B cell (primary cell): ENCODE measurements around the gene WDR11. TPM values are rescaled to one million over a fixed set of nuclear protein-coding genes. Genes with fewer than 3 reads are reported as not detected.

Source experiments
- ATAC-seq: fragments of 200-7000 bp; cut with Tn5 transposase; one replicate; pipeline ENCODE4 v1.10.0; 2021; ENCODE audit warnings: low read depth, mild to moderate bottlenecking, moderate number of reproducible peaks, moderate library complexity
- CTCF ChIA-PET: fragments of 350-600 bp; sonication (Branson Sonifier 250); formaldehyde crosslinking; loops from one replicate; lab custom pipeline; 2021; ENCODE audit warnings: antibody characterized with exemption, inconsistent platforms; lab: Charles Lee
- POLR2A ChIA-PET: fragments of 350-600 bp; sonication (Branson Sonifier 250); formaldehyde crosslinking; loops from one replicate; lab custom pipeline; 2021; ENCODE audit warnings: antibody characterized with exemption; lab: Charles Lee
- DNase-seq: peaks from one replicate; pipeline ENCODE4 v3.0.0; 2013
- H2AFZ ChIP-seq: 2 replicates; pipeline ENCODE4 v1.6.1; 2012; ENCODE audit warnings: mild to moderate bottlenecking, low read depth, low read length; ENCODE audit not compliant: insufficient read depth, poor library complexity, severe bottlenecking
- H3K27ac ChIP-seq, 2 donors: 1 replicate in 1 of 2; 2 replicates in 1 of 2; pipeline ENCODE4 v1.5.1; 2012 to 2013; ENCODE audit warnings: low read length in 2 of 2, mild to moderate bottlenecking in 2 of 2, moderate library complexity in 1 of 2
- H3K27me3 ChIP-seq, 4 experiments: fragments of 200-600 bp in 1 of 4; sonication (generic) in 1 of 4; replicated peaks in 1 of 4; 1 replicate in 2 of 4; 2 replicates in 2 of 4; pipeline versions ENCODE4 v1.6.1 to v1.7.0; 2013 to 2016; ENCODE audit warnings: low read length in 3 of 4, mild to moderate bottlenecking in 2 of 4, mixed read lengths in 1 of 4, moderate library complexity in 1 of 4; ENCODE audit not compliant: insufficient read depth in 4 of 4, control insufficient read depth in 3 of 4; ENCODE audit errors: control extremely low read depth in 1 of 4
- H3K36me3 ChIP-seq, 2 experiments: replicated peaks in 1 of 2; 1 replicate in 1 of 2; 2 replicates in 1 of 2; pipeline versions ENCODE4 v1.6.1 to v1.7.1; 2013; ENCODE audit warnings: low read length in 1 of 2; ENCODE audit not compliant: insufficient read depth in 2 of 2, control insufficient read depth in 1 of 2; ENCODE audit errors: control extremely low read depth in 1 of 2, extremely low read depth in 1 of 2
- H3K4me1 ChIP-seq, 2 donors: fragments of 200-600 bp in 1 of 2; sonication (generic) in 1 of 2; 1 replicate in 1 of 2; 2 replicates in 1 of 2; pipeline versions ENCODE4 v1.5.1 to v1.6.1; 2013 to 2017; ENCODE audit warnings: low read length in 2 of 2; ENCODE audit not compliant: control insufficient read depth in 2 of 2, insufficient read depth in 2 of 2
- H3K4me2 ChIP-seq: replicated peaks from 2 replicates; pipeline ENCODE3; 2012; ENCODE audit warnings: mild to moderate bottlenecking, low read depth, low read length; ENCODE audit not compliant: poor library complexity, severe bottlenecking
- H3K4me3 ChIP-seq, 5 experiments: fragments of 200-600 bp in 1 of 5; sonication (generic) in 1 of 5; 1 replicate in 3 of 5; 2 replicates in 2 of 5; pipeline versions ENCODE4 v1.5.1 to v1.7.0; 2011 to 2016; ENCODE audit warnings: low read length in 4 of 5, mild to moderate bottlenecking in 4 of 5, low read depth in 2 of 5, control low read depth in 1 of 5, moderate library complexity in 1 of 5; ENCODE audit not compliant: insufficient read depth in 1 of 5; ENCODE audit errors: control extremely low read depth in 1 of 5, extremely low read depth in 1 of 5
- H3K79me2 ChIP-seq: fragments of 200-600 bp; sonication (generic); one replicate; pipeline ENCODE4 v1.6.0; 2016; ENCODE audit warnings: low read length; ENCODE audit not compliant: control insufficient read depth, insufficient read depth
- H3K9ac ChIP-seq: fragments of 200-600 bp; sonication (generic); 2 replicates; pipeline ENCODE4 v1.6.1; 2017; ENCODE audit warnings: mild to moderate bottlenecking, low read length, moderate library complexity
- H3K9me3 ChIP-seq, 3 donors: one replicate each; pipeline versions ENCODE4 v1.6.1 to v1.7.1; 2013; ENCODE audit warnings: low read length in 2 of 3; ENCODE audit not compliant: control insufficient read depth in 2 of 3, insufficient read depth in 1 of 3; ENCODE audit errors: control extremely low read depth in 1 of 3
- H4K20me1 ChIP-seq: 2 replicates; pipeline ENCODE4 v1.6.0; 2012; ENCODE audit warnings: mild to moderate bottlenecking, low read length; ENCODE audit not compliant: insufficient read depth, control insufficient read depth, poor library complexity, severe bottlenecking
- H3K27ac Mint-ChIP-seq: one replicate; pipeline ENCODE4 v1.8.0; 2021; ENCODE audit warnings: mixed read lengths
- H3K27me3 Mint-ChIP-seq: one replicate; pipeline ENCODE4 v1.8.0; 2021; ENCODE audit warnings: mixed read lengths
- H3K4me1 Mint-ChIP-seq: one replicate; pipeline ENCODE4 v1.8.0; 2021; ENCODE audit warnings: mixed read lengths
- H3K4me3 Mint-ChIP-seq: one replicate; pipeline ENCODE4 v1.8.0; 2021; ENCODE audit warnings: mixed read lengths
- H3K9me3 Mint-ChIP-seq: one replicate; pipeline ENCODE4 v1.8.0; 2022; ENCODE audit warnings: mixed read lengths; ENCODE audit not compliant: insufficient read depth
- CTCF ChIP-seq: fragments of 200-600 bp; IDR thresholded peaks from one replicate; pipeline ENCODE4 v1.8.0; 2022; ENCODE audit warnings: antibody characterized with exemption, mild to moderate bottlenecking
- EZH2 ChIP-seq: IDR thresholded peaks from 2 replicates; pipeline ENCODE4 v1.6.1; 2012; ENCODE audit warnings: borderline replicate concordance, low read depth, mild to moderate bottlenecking, moderate library complexity, low read length; ENCODE audit not compliant: insufficient read depth, poor library complexity, severe bottlenecking
- WGBS: methylation state at CpG from one replicate; pipeline ENCODE4 v1.1.5; 2013; ENCODE audit warnings: missing lambda C conversion rate; ENCODE audit not compliant: insufficient coverage; 5-methylcytosine and 5-hydroxymethylcytosine counted together
- intact Hi-C: fragments of 100-400 bp; cut with micrococcal nuclease; formaldehyde crosslinking; loops from one replicate; pipeline ENCODE4 v1.10.0; 2022
- polyA plus RNA-seq: library from polyadenylated mRNA; depleted of rRNA; stranded (reverse); fragments of >200 nt; gene quantifications from 2 replicates; pipeline ENCODE4 v1.2.3, GENCODE V29; 2012
- total RNA-seq, 2 donors: library from RNA; stranded (reverse); fragments of 120-200 nt in 1 of 2; gene quantifications; 1 replicate in 1 of 2; 2 replicates in 1 of 2; pipeline versions ENCODE4 v1.2.3 to v1.2.4, GENCODE V29; 2013 to 2022

WDR11 gene
- total and polyA plus RNA-seq, 2 donors (not counting 1 experiment from before 2014, with no cell fraction given) = 94.4 to 230 TPM

GRCh38 chr10:120841522-120842189, 9.5 kb upstream of the WDR11 start:
- TF ChIP-seq CTCF = no peak
- no peak for TF ChIP-seq EZH2
- Histone ChIP-seq H3K27ac (no peak overlapping the region), H4K20me1 (no peaks in the 10 kb centered on the region), H3K9me3 (no peaks in the 10 kb centered on the region), H3K4me2 (no peak overlapping the region), H3K79me2 (no peaks in the 10 kb centered on the region), H3K36me3 (no peaks in the 10 kb centered on the region), H3K4me1 (no peaks in the 10 kb centered on the region), H3K27me3 (no peaks in the 10 kb centered on the region), H3K4me3 (no peak overlapping the region), H2AFZ (no peak overlapping the region), H3K9ac (no peak overlapping the region)
- CTCF ChIA-PET = interaction anchor here (1.5 kb wide), 1 partner anchor 17 kb away, joined by 3 read pairs; no protein-coding TSS in a partner anchor
- intact Hi-C loops = no loop called here
- ATAC-seq = no peak
- POLR2A ChIA-PET = no interaction called here
- Mint-ChIP-seq H3K4me1 (no peaks in the 10 kb centered on the region), H3K9me3 (no peaks in the 10 kb centered on the region), H3K27ac (no peak overlapping the region), H3K27me3 (no peaks in the 10 kb centered on the region), H3K4me3 (no peak overlapping the region)
- WGBS = no CpG with 5 or more reads among the region's 1 CpG
- DNase-seq = no peak

GRCh38 chr10:120854388-120854787, 3.2 kb downstream of the WDR11 start:
- H3K27me3 ChIP-seq = no peaks in the 10 kb centered on the region
- no peak for TF ChIP-seq CTCF
- no peak for TF ChIP-seq EZH2
- H2AFZ ChIP-seq = no peak overlapping the region
- H3K9me3 Mint-ChIP-seq = no peaks in the 10 kb centered on the region
- H3K27ac Mint-ChIP-seq = peak overlapping the region; percentile 48
- H3K36me3 ChIP-seq = peaks cover 4 to 36% of the 10 kb centered on the region in 2 experiments
- peaks cover 19 to 22% of the 10 kb centered on the region in 2 donors for H3K4me1 ChIP-seq
- H3K79me2 ChIP-seq = peaks cover 47% of the 10 kb centered on the region
- CTCF ChIA-PET = no interaction called here
- H3K27me3 Mint-ChIP-seq = no peaks in the 10 kb centered on the region
- H4K20me1 ChIP-seq = peaks cover 7% of the 10 kb centered on the region
- POLR2A ChIA-PET = no interaction called here
- peaks cover 46% of the 10 kb centered on the region for H3K4me1 Mint-ChIP-seq
- peak overlapping the region; percentile 60 for H3K4me3 Mint-ChIP-seq
- intact Hi-C loops = loop anchor here (5.0 kb wide), 1 partner anchor 982 kb away; the partner anchor contains the start of gene MCMBP
- ATAC-seq = no peak
- no peak overlapping the region for H3K4me2 ChIP-seq
- no peaks in the 10 kb centered on the region for H3K9me3 ChIP-seq
- peak overlapping the region in 1 of 2 donors; percentile 2 for H3K27ac ChIP-seq
- no peak overlapping the region for H3K9ac ChIP-seq
- no peak for DNase-seq
- WGBS = no CpG with 5 or more reads among the region's 2 CpGs
- H3K4me3 ChIP-seq = no peak overlapping the region
